PFSK-1 (cell line): ENCODE data around the gene SAMD9L.

Experiments used
- FOXP2 ChIP-seq: optimal IDR thresholded peaks from 2 replicates; pipeline ENCODE3; 2011; ENCODE audit warnings: borderline replicate concordance, control low read depth, inconsistent platforms; ENCODE audit not compliant: insufficient read depth; ENCODE audit errors: extremely low read length, extremely low read depth
- POLR2AphosphoS5 ChIP-seq: IDR thresholded peaks from 2 replicates; pipeline ENCODE4 v1.6.1; 2012; ENCODE audit warnings: low read depth, mild to moderate bottlenecking, control low read depth, low read length, moderate library complexity
- SIN3A ChIP-seq: IDR thresholded peaks from 2 replicates; pipeline ENCODE4 v1.6.1; 2012; ENCODE audit warnings: mild to moderate bottlenecking, low read length, moderate library complexity, borderline replicate concordance; ENCODE audit not compliant: insufficient read depth
- TAF1 ChIP-seq: IDR thresholded peaks from 2 replicates; pipeline ENCODE4 v1.6.1; 2012; ENCODE audit warnings: low read length, control low read depth, borderline replicate concordance; ENCODE audit not compliant: insufficient read depth
- TF ChIP-seq, protein P1 (sequence below), 2 experiments: IDR thresholded peaks; 2 replicates each; pipeline versions ENCODE4 v1.6.1 to v1.8.0; 2011 to 2012; ENCODE audit warnings: low read depth in 2 of 2, low read length in 2 of 2, control low read depth in 1 of 2, inconsistent platforms in 1 of 2, mild to moderate bottlenecking in 1 of 2, moderate library complexity in 1 of 2; ENCODE audit not compliant: insufficient read depth in 1 of 2

SAMD9L gene

DNA sequence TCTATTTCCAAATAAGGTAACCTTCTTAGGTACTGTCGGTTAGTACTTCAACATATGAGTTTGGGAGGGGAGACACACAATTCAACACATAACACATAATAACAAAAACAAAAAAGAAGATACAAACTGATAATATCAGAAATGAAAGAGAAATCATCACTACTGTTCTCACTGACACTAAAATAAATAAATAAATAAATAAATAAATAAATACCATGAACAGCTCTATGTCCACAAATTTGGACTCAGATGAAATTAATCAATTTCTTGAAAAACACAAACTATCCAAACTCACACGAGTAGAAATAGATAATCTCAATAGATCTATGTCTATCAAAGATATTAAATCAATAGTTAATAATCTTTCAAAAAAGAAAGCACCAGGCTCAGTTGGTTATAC lies 24.5 kb upstream of the SAMD9L start:
- no peak for TF ChIP-seq SIN3A
- TF ChIP-seq TAF1 = no peak
- TF ChIP-seq, protein P1, sequence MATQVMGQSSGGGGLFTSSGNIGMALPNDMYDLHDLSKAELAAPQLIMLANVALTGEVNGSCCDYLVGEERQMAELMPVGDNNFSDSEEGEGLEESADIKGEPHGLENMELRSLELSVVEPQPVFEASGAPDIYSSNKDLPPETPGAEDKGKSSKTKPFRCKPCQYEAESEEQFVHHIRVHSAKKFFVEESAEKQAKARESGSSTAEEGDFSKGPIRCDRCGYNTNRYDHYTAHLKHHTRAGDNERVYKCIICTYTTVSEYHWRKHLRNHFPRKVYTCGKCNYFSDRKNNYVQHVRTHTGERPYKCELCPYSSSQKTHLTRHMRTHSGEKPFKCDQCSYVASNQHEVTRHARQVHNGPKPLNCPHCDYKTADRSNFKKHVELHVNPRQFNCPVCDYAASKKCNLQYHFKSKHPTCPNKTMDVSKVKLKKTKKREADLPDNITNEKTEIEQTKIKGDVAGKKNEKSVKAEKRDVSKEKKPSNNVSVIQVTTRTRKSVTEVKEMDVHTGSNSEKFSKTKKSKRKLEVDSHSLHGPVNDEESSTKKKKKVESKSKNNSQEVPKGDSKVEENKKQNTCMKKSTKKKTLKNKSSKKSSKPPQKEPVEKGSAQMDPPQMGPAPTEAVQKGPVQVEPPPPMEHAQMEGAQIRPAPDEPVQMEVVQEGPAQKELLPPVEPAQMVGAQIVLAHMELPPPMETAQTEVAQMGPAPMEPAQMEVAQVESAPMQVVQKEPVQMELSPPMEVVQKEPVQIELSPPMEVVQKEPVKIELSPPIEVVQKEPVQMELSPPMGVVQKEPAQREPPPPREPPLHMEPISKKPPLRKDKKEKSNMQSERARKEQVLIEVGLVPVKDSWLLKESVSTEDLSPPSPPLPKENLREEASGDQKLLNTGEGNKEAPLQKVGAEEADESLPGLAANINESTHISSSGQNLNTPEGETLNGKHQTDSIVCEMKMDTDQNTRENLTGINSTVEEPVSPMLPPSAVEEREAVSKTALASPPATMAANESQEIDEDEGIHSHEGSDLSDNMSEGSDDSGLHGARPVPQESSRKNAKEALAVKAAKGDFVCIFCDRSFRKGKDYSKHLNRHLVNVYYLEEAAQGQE (IDR thresholded peaks at IDR 0.05; ENCODE audit: insufficient read depth in 1 of 2, low read depth in 2 of 2, low read length in 2 of 2) = no peak
- no peak for TF ChIP-seq FOXP2
- no peak for TF ChIP-seq POLR2AphosphoS5

GRCh38 chr7:93171606-93172226 lies 23.5 kb upstream of the SAMD9L start:
- TF ChIP-seq POLR2AphosphoS5 (no peak), TAF1 (no peak), SIN3A (no peak), FOXP2 (no peak)
- TF ChIP-seq, protein P1 (IDR thresholded peaks at IDR 0.05; ENCODE audit: insufficient read depth in 1 of 2, low read depth in 2 of 2, low read length in 2 of 2) = no peak

GRCh38 chr7:93165447-93165846 lies 17.3 kb upstream of the SAMD9L start:
- TF ChIP-seq FOXP2 = no peak
- TF ChIP-seq SIN3A = no peak
- no peak for TF ChIP-seq TAF1
- TF ChIP-seq POLR2AphosphoS5 = no peak
- TF ChIP-seq, protein P1 (IDR thresholded peaks at IDR 0.05; ENCODE audit: insufficient read depth in 1 of 2, low read depth in 2 of 2, low read length in 2 of 2) = no peak

DNA sequence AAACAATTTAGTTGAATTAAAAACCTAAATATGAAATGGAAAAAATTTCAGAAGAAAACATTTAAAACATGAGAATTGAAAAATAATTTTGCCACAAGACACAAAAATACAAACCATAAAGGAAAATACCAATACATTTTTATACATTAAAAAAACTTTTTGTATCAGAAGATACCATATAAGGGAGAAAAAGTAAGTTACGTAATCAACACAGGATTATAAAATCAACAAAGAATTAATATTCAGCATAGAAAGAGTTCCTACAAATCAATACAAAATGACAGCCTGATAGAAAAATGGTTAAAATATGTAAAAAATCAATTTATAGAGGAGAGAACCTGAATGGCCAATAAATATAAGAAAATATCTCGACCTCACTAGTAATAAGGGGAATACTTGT lies 16.6 kb upstream of the SAMD9L start:
- TF ChIP-seq FOXP2 (no peak), TAF1 (no peak), SIN3A (no peak), POLR2AphosphoS5 (no peak)
- TF ChIP-seq, protein P1 (IDR thresholded peaks at IDR 0.05; ENCODE audit: insufficient read depth in 1 of 2, low read depth in 2 of 2, low read length in 2 of 2) = no peak

GRCh38 chr7:93161181-93161762 lies 13.1 kb upstream of the SAMD9L start:
- TF ChIP-seq SIN3A = no peak
- no peak for TF ChIP-seq TAF1
- TF ChIP-seq POLR2AphosphoS5 = no peak
- TF ChIP-seq, protein P1 (IDR thresholded peaks at IDR 0.05; ENCODE audit: insufficient read depth in 1 of 2, low read depth in 2 of 2, low read length in 2 of 2) = no peak
